Gastroesophageal sphincter (tissue), 3 donors: ENCODE data around the gene SNF8.

Experiments
- CTCF ChIP-seq, 4 experiments: fragments of 200-600 bp in 2 of 4; fragments of 450-650 bp in 2 of 4; sonication (generic) in 1 of 4; IDR thresholded peaks; one replicate each; pipeline ENCODE4 v1.5.1; 2017 to 2019; ENCODE audit warnings: antibody characterized with exemption in 4 of 4, mild to moderate bottlenecking in 2 of 4, moderate library complexity in 2 of 4
- EP300 ChIP-seq: sonication (generic); formaldehyde crosslinking; IDR thresholded peaks from one replicate; pipeline ENCODE4 v1.6.1; 2017; ENCODE audit warnings: antibody characterized with exemption, mild to moderate bottlenecking
- POLR2AphosphoS5 ChIP-seq: sonication (generic); formaldehyde crosslinking; IDR thresholded peaks from one replicate; pipeline ENCODE4 v1.6.1; 2017; ENCODE audit warnings: antibody characterized with exemption

GRCh38 chr17:48892940-48893645 is 51.5 kb downstream of the SNF8 start:
- TF ChIP-seq CTCF (IDR thresholded peaks at IDR 0.05) (no peak), POLR2AphosphoS5 (no peak), EP300 (no peak)
